ENCODE measurements around the gene NDUFB11.

NDUFB11 gene

GRCh38 chrX:47174846-47175587, 30.5 kb upstream of the NDUFB11 start:
- in situ Hi-C loops (cut with MboI; ENCODE audit: low sequenced_read_pairs) = no loop called here

GRCh38 chrX:47174376-47174775, 29.9 kb upstream of the NDUFB11 start:
- in situ Hi-C loops (cut with MboI; ENCODE audit: low sequenced_read_pairs) = no loop called here

DNA sequence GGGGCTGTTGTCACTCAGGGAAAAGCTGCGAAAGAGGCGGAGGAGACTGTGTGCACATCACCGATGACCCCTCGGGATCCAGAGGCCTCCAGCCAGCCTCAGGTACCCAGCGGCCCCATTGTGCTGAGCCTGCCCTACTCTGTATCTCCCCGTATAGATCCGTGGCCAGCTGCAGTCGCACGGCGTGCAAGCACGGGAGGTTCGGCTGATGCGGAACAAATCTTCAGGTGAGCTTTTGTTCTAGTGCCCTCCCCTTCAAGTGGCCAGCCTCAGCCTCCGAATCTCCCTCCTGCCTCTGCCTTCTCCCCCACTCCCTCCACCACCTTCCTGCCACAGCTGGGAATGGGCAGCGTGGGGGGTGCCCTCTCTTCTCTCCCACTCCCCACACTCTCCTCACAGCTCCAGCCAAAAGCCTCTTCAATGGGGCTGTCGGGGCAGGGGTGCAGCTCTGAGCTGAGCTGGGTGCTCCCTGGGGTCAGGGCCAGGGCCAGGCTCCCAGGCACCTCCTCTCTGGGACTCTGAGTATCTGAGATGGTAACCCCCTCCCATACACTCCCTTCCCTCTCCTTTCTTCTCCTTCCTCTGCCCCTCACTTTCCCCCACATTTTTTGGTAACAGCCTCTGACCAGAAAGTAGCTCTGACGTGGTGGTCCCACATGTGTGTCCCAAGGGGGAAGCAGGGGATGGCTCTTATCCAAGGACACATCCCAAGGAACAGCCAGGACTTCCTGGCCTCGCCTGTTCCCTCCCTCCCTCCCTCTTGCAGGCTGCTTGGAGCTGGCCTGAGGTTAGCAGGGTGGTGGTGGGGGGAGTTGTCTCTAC, 28.7 kb upstream of the NDUFB11 start:
- in situ Hi-C loops (cut with MboI; ENCODE audit: low sequenced_read_pairs) = no loop called here

DNA sequence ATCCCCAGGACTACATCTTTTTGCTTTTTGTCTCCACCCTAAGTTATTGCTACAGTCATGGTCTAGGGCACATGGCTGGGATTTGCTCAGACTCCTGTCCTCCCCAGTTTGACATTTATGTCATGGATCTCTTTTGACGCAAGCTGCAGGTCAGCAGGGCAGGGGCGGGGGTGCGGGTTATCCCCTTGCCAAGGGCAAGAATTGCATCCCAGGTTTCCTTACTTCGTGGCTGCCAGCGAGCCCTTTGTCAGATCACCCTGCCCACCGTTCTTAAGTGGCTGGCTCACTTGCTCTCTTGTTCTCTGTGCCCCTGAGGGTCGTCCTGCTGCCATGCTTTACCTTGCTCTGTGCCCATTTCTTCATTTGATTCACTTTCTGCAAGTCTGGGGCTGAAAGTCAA, 28.0 kb upstream of the NDUFB11 start:
- in situ Hi-C loops (cut with MboI; ENCODE audit: low sequenced_read_pairs) = no loop called here

- in situ Hi-C loops (cut with MboI; ENCODE audit: low sequenced_read_pairs) = no loop called here
These were observed 27.5 kb upstream of the NDUFB11 start for GRCh38 chrX:47171996-47172395.

- in situ Hi-C loops (cut with MboI; ENCODE audit: low sequenced_read_pairs) = no loop called here
These were observed 26.6 kb upstream of the NDUFB11 start for GRCh38 chrX:47170861-47171692.

- in situ Hi-C loops (cut with MboI; ENCODE audit: low sequenced_read_pairs) = no loop called here
These were observed 25.4 kb upstream of the NDUFB11 start for GRCh38 chrX:47169726-47170515.

DNA sequence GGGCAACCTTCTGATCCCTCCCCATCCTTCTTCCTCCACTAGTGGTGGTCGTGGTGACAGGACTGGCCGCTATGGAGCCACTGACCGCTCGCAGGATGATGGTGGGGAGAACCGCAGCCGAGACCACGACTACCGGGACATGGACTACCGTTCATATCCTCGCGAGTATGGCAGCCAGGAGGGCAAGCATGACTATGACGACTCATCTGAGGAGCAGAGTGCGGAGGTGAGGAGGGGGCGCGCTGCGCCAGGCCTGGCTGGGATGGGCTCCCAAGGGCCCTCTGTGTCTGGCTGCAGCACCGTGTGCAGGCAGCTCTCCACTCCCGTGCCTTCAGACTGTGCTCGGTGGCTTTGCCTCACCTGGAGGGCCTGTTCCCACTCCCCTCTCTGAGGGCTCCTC, 24.8 kb upstream of the NDUFB11 start:
- in situ Hi-C loops (cut with MboI; ENCODE audit: low sequenced_read_pairs) = no loop called here

DNA sequence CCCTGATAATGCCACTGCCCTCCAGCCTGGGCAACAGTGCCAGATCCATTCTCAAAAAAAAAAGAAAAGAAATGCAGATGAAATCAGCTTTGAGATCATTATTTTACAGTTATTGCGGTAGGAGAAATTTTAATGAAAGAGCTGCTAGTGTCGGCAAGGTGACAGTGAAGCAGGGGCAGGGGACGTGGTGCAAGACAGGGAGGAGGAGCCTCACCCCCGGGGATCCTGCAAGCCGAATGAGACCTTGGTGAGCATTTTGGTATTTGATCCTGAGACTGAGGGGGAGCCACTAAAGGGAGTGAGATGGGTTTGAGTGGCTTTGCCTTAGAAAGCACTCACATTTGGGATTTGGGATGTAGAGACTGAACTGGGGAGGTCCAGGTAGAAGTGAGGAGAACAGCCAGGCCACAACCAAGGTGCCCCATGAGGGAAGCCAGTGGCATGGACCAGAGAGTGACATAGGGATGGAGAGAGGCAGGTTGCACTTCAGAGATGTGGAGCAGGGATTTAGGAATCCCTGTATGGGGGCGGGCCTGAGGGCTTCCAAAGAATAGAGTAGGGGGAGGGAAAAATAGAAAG, 24.1 kb upstream of the NDUFB11 start:
- in situ Hi-C loops (cut with MboI; ENCODE audit: low sequenced_read_pairs) = no loop called here

DNA sequence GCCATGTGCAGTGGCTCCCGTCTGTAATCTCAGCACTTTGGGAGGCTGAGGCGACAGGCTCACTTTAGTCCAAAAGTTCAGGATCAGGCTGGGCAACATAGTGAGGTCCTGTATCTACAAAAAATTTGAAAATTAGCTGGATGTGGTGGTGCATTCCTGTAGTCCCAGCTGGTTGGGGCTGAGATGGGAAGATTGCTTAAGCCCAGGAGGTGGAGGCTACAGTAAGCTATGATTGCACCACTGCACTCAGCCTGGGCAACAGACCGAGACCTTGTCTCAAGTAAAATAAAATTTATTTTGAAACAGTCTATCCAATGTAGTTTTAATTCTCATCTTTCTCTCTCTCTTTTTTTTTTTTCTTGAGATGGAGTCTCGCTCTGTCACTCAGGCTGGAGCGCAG, 21.6 kb upstream of the NDUFB11 start:
- in situ Hi-C loops (cut with MboI; ENCODE audit: low sequenced_read_pairs) = no loop called here

- in situ Hi-C loops (cut with MboI; ENCODE audit: low sequenced_read_pairs) = no loop called here
These were observed 19.9 kb upstream of the NDUFB11 start for GRCh38 chrX:47164420-47164819.

GRCh38 chrX:47162927-47163583, 18.6 kb upstream of the NDUFB11 start:
- in situ Hi-C loops (cut with MboI; ENCODE audit: low sequenced_read_pairs) = no loop called here

DNA sequence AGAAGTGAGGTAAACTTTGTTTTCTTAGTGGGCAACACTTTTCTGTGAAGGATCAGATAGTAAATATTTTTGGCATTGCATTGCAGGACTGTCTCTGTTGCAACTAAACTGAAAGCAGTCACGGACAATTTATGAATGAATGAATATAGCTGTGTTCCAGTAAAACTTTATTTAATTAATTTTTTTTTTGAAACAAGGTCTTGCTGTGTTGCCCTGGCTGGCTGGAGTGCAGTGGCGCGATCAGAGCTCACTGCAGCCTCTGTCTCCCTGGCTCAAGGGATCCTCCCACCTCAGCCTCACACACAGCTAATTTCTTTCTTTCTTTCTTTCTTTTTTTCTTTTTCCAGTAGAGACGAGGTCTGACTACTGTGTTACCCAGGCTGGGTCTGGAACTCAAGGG, 16.3 kb upstream of the NDUFB11 start:
- in situ Hi-C loops (cut with MboI; ENCODE audit: low sequenced_read_pairs) = no loop called here

GRCh38 chrX:47158781-47159180, 14.3 kb upstream of the NDUFB11 start:
- in situ Hi-C loops (cut with MboI; ENCODE audit: low sequenced_read_pairs) = no loop called here

- in situ Hi-C loops (cut with MboI; ENCODE audit: low sequenced_read_pairs) = no loop called here
These were observed 13.6 kb upstream of the NDUFB11 start for GRCh38 chrX:47158131-47158530.

- in situ Hi-C loops (cut with MboI; ENCODE audit: low sequenced_read_pairs) = no loop called here
These were observed 12.4 kb upstream of the NDUFB11 start for GRCh38 chrX:47156611-47157520.

DNA sequence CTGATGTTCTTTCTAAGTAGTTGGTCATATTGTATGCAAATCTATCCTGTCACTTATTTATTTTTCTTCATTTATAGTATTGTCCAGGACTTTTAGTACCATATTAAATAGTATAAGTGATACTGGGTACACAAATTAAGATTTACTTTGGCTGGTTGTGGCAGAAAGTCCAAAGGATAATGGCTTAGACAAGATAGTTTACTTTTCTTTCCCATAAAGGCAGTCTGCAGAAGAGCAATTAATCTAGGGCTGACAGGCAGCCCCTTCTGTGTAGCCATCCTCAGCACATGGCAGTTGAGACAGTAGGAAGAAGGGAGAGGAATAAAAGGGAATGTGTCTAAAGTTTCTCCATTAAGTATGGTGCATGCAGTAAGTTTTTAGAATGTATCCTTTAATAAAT, 6.9 kb upstream of the NDUFB11 start:
- in situ Hi-C loops (cut with MboI; ENCODE audit: low sequenced_read_pairs) = no loop called here

DNA sequence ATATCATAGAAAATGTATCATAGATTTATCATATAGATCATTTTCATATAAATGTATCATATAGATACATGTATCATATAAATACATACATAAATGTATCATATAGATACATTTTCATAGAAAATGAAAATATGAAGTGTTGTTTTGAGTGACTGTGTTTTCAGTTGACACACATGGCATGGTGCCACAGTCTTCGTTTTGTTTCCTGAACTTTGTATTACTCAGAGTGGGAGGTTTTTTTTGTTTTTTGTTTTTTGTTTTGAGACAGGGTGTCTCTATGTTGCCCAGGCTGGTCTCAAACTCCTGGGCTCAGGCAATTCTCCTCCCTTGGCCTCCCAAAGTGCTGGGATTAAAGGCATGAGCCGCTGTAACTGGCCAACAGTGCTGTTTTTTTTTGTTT, 4.4 kb upstream of the NDUFB11 start:
- in situ Hi-C loops (cut with MboI; ENCODE audit: low sequenced_read_pairs) = no loop called here
